GM18505 (cell line): ENCODE measurements around the gene TRAP1.

ENCODE experiments used
- ATAC-seq: cut with Tn5 transposase; IDR thresholded peaks from one replicate; pipeline ENCODE4 v1.9.1; 2021; ENCODE audit not compliant: unreplicated experiment
- POLR2A ChIP-seq: IDR thresholded peaks from 4 replicates; pipeline ENCODE4 v1.6.1; 2011; ENCODE audit warnings: borderline replicate concordance; ENCODE audit not compliant: insufficient read depth, insufficient read length; ENCODE audit errors: extremely low read depth

The TRAP1 gene

GRCh38 chr16:3748307-3748706 lies 31.0 kb upstream of the TRAP1 start:
- TF ChIP-seq POLR2A, result no peak
- ATAC-seq, result no peak

- ATAC-seq, result no peak
Measured at GRCh38 chr16:3745751-3746355, 28.5 kb upstream of the TRAP1 start.

GRCh38 chr16:3744018-3744417 lies 26.7 kb upstream of the TRAP1 start:
- ATAC-seq, result no peak
- TF ChIP-seq POLR2A, result no peak

More at GRCh38 chr16:3745751-3746355, 28.5 kb upstream of the TRAP1 start:
- TF ChIP-seq POLR2A, result no peak

- ATAC-seq, result no peak
- TF ChIP-seq POLR2A, result no peak
Measured at GRCh38 chr16:3740934-3741333, 23.6 kb upstream of the TRAP1 start.

- no peak for TF ChIP-seq POLR2A
- ATAC-seq, result no peak
Measured at GRCh38 chr16:3740186-3740585, 22.9 kb upstream of the TRAP1 start.

- no peak for TF ChIP-seq POLR2A
- ATAC-seq, result no peak
Measured at GRCh38 chr16:3739636-3740035, 22.3 kb upstream of the TRAP1 start.

- no peak for TF ChIP-seq POLR2A
- ATAC-seq, result no peak
Measured at GRCh38 chr16:3738541-3738940, 21.2 kb upstream of the TRAP1 start.

GRCh38 chr16:3738128-3738527 lies 20.8 kb upstream of the TRAP1 start:
- no peak for TF ChIP-seq POLR2A
- no peak for ATAC-seq

- no peak for TF ChIP-seq POLR2A
- no peak for ATAC-seq
Measured at GRCh38 chr16:3737181-3737580, 19.9 kb upstream of the TRAP1 start.

GRCh38 chr16:3736116-3736515 lies 18.8 kb upstream of the TRAP1 start:
- TF ChIP-seq POLR2A, result no peak
- no peak for ATAC-seq

- no peak for ATAC-seq
- no peak for TF ChIP-seq POLR2A
Measured at GRCh38 chr16:3735541-3735940, 18.2 kb upstream of the TRAP1 start.

GRCh38 chr16:3734758-3735221 lies 17.5 kb upstream of the TRAP1 start:
- TF ChIP-seq POLR2A, result no peak

GRCh38 chr16:3734084-3734757 lies 16.9 kb upstream of the TRAP1 start:
- no peak for ATAC-seq
- TF ChIP-seq POLR2A, result no peak

More at GRCh38 chr16:3734758-3735221, 17.5 kb upstream of the TRAP1 start:
- no peak for ATAC-seq

- ATAC-seq, result no peak
- TF ChIP-seq POLR2A, result no peak
Measured at GRCh38 chr16:3732171-3732570, 14.8 kb upstream of the TRAP1 start.
